ENCODE results near the gene PLEKHA5. TPM values are rescaled to one million over a fixed set of nuclear protein-coding genes. Genes with fewer than 3 reads are reported as not detected.

Gene PLEKHA5
- total and polyA plus RNA-seq, 2 donors from 2014 or later = 26.6 to 52.9 TPM

DNA sequence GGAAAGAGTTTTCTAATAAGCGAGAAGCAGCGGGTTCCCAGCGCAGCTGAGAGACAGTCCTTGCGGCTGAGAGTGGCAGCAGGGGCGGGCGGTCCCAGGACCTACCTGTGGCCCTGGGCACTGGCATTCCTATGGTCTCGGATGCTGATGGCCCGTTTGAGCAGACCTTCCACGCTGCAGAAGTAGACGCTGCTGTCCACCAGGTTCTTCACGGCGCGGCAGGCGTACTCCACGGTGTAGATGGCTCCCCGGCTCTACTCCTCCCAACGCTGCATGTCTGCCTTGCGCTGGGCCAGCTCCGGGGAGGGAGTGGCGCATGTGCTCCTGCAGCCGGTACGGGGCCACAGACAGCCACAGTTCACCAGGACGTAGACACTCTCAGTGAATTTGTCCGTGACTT lies 21.8 kb upstream of the PLEKHA5 start:
- FAIRE-seq = no peak

DNA sequence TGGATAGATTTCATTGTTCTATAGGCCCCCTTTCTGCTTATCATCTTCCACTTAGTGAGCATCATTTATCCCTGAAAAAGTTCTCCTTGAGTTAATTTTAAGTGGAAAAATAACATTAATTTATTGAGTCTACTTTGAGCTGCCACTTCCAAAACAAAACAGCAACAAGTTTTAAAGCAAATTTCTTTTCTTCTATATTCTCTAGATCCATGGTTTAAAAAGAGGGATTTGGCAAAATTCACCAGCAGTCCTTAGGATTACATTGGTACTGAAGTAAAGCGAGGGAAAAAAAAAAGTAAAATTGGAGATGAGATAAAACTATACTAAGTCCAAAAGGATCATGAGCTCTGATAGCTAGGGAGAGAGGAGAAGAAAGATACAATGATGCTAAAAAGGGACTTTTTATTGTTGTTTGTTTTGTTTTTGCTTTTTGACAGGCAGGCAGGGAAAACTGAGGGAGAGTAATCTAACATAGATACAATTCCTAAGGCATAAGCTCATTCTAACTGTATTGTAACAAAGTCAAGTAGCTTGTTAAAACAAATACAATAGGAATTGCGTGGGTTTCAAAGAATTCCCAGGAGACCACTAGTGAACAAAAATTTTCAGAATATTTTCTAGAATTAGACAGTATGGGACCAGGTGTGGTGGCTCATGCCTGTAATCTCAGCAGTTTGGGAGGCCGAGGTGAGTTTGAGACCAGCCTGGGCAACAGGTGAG lies 19.2 kb upstream of the PLEKHA5 start:
- no peaks in the 10 kb centered on the region for H3K27me3 ChIP-seq (ENCODE audit: control insufficient read depth, insufficient read depth, low read length)
- H3K4me1 ChIP-seq (ENCODE audit: control insufficient read depth in 2 of 3, insufficient read depth in 2 of 3, low read depth in 1 of 3, low read length in 3 of 3) = peaks cover 0 to 4% (median 0%) of the 10 kb centered on the region in 3 donors
- no peak overlapping the region for H3K4me3 ChIP-seq (ENCODE audit: low read length in 3 of 3)
- no peak overlapping the region for H3K27ac ChIP-seq (ENCODE audit: low read depth in 2 of 2, low read length in 2 of 2)
- intact Hi-C loops (cut with DNase I) = no loop called here
- no peak overlapping the region for H3K9ac ChIP-seq (ENCODE audit: low read length in 3 of 3)
- DNase-seq = no peak
- H3K36me3 ChIP-seq (ENCODE audit: control insufficient read depth in 2 of 3, insufficient read depth in 3 of 3, low read length in 3 of 3) = no peaks in the 10 kb centered on the region
- no peaks in the 10 kb centered on the region for H3K9me3 ChIP-seq (ENCODE audit: control insufficient read depth in 2 of 3, insufficient read depth in 1 of 3, low read length in 3 of 3)
- no peak for FAIRE-seq
- TF ChIP-seq, protein P1, sequence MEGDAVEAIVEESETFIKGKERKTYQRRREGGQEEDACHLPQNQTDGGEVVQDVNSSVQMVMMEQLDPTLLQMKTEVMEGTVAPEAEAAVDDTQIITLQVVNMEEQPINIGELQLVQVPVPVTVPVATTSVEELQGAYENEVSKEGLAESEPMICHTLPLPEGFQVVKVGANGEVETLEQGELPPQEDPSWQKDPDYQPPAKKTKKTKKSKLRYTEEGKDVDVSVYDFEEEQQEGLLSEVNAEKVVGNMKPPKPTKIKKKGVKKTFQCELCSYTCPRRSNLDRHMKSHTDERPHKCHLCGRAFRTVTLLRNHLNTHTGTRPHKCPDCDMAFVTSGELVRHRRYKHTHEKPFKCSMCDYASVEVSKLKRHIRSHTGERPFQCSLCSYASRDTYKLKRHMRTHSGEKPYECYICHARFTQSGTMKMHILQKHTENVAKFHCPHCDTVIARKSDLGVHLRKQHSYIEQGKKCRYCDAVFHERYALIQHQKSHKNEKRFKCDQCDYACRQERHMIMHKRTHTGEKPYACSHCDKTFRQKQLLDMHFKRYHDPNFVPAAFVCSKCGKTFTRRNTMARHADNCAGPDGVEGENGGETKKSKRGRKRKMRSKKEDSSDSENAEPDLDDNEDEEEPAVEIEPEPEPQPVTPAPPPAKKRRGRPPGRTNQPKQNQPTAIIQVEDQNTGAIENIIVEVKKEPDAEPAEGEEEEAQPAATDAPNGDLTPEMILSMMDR (IDR thresholded peaks at IDR 0.05; ENCODE audit: borderline replicate concordance, extremely low read depth, insufficient read depth) = no peak

More for the DNA sequence above, 21.8 kb upstream of the PLEKHA5 start:
- Histone ChIP-seq H3K4me3 (ENCODE audit: low read length in 3 of 3) (no peak overlapping the region), H3K27ac (ENCODE audit: low read depth in 2 of 2, low read length in 2 of 2) (no peak overlapping the region), H3K4me1 (ENCODE audit: control insufficient read depth in 2 of 3, insufficient read depth in 2 of 3, low read depth in 1 of 3, low read length in 3 of 3) (no peaks in the 10 kb centered on the region), H3K27me3 (ENCODE audit: control insufficient read depth, insufficient read depth, low read length) (no peaks in the 10 kb centered on the region), H3K36me3 (ENCODE audit: control insufficient read depth in 2 of 3, insufficient read depth in 3 of 3, low read length in 3 of 3) (no peaks in the 10 kb centered on the region), H3K9ac (ENCODE audit: low read length in 3 of 3) (no peak overlapping the region), H3K9me3 (ENCODE audit: control insufficient read depth in 2 of 3, insufficient read depth in 1 of 3, low read length in 3 of 3) (no peaks in the 10 kb centered on the region)
- TF ChIP-seq, protein P1 (IDR thresholded peaks at IDR 0.05; ENCODE audit: borderline replicate concordance, extremely low read depth, insufficient read depth) = no peak
- no peak for DNase-seq
- intact Hi-C loops (cut with DNase I) = no loop called here

DNA sequence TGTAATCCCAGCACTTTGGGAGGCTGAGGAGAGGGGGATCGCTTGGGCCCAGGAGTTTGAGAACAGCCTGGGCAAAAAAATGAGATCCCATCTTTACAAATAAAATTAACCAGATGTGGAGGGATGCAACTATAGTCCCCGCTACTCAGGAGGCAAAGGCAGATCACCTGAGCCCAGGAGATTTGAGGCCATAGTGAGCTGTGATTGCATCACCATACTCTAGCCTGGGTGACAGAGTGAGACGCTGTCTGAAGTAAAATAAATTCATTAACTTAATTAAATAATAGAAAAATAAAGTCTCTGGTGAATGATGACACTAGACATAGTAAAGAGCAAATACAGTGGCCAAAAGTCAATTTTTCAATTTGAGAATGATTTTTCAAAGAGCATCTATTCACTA lies 16.1 kb upstream of the PLEKHA5 start:
- intact Hi-C loops (cut with DNase I) = no loop called here
- FAIRE-seq = no peak

More for the DNA sequence above, 16.1 kb upstream of the PLEKHA5 start:
- Histone ChIP-seq H3K9me3 (ENCODE audit: control insufficient read depth in 2 of 3, insufficient read depth in 1 of 3, low read length in 3 of 3) (no peaks in the 10 kb centered on the region), H3K9ac (ENCODE audit: low read length in 3 of 3) (no peak overlapping the region), H3K27ac (ENCODE audit: low read depth in 2 of 2, low read length in 2 of 2) (no peak overlapping the region), H3K4me3 (ENCODE audit: low read length in 3 of 3) (no peak overlapping the region), H3K27me3 (ENCODE audit: control insufficient read depth, insufficient read depth, low read length) (no peaks in the 10 kb centered on the region), H3K36me3 (ENCODE audit: control insufficient read depth in 2 of 3, insufficient read depth in 3 of 3, low read length in 3 of 3) (no peaks in the 10 kb centered on the region), H3K4me1 (ENCODE audit: control insufficient read depth in 2 of 3, insufficient read depth in 2 of 3, low read depth in 1 of 3, low read length in 3 of 3) (peaks cover 0 to 9% (median 0%) of the 10 kb centered on the region in 3 donors)
- DNase-seq = no peak
- TF ChIP-seq, protein P1 (IDR thresholded peaks at IDR 0.05; ENCODE audit: borderline replicate concordance, extremely low read depth, insufficient read depth) = no peak

All from kidney (tissue), 14 donors.